ENCODE data around the gene KRT85. TPM values are rescaled to one million over a fixed set of nuclear protein-coding genes. Genes with fewer than 3 reads are reported as not detected.

The KRT85 gene
- total and polyA plus RNA-seq, 10 of the 15 experiments (the other 5 are each of a cell fraction or from before 2014, with no cell fraction given): 0.05 to 0.18 (median 0.11) TPM; not detected in 6

GRCh38 chr12:52323001-52323400 lies 44.3 kb downstream of the KRT85 start:
- ATAC-seq (no peak), DNase-seq (ENCODE audit: low read depth, low spot score) (no peak), FAIRE-seq (no peak)
- H3K27ac ChIP-seq (ENCODE audit: control insufficient read depth, insufficient read depth): no peak overlapping the region
- no peaks in the 10 kb centered on the region for H3K36me3 ChIP-seq (ENCODE audit: control insufficient read depth in 2 of 2, insufficient read depth in 2 of 2, low read length in 1 of 2)
- ChIA-PET CTCF (no interaction called here), POLR2A (no interaction called here), RAD21 (ENCODE audit: unreplicated experiment) (no interaction called here), SMC1A (ENCODE audit: uncharacterized antibody, unreplicated experiment) (interaction anchor here (0.6 kb wide), 1 partner anchor 237 kb away, joined by 3 read pairs; no protein-coding TSS in a partner anchor)
- no peak overlapping the region for H2AFZ ChIP-seq (ENCODE audit: control insufficient read depth, low read depth, low read length)
- H3K4me1 ChIP-seq (ENCODE audit: control insufficient read depth, insufficient read depth, low read length): peaks cover 6% of the 10 kb centered on the region
- TF ChIP-seq CREB1 (IDR thresholded peaks at IDR 0.05; ENCODE audit: low read depth): no peak
- TF ChIP-seq ESRRA (IDR thresholded peaks at IDR 0.05; ENCODE audit: low read length): no peak
- TF ChIP-seq CBX3 (IDR thresholded peaks at IDR 0.05; ENCODE audit: borderline replicate concordance, low read depth): no peak
- no peak for TF ChIP-seq ATF7 (IDR thresholded peaks at IDR 0.05; ENCODE audit: low read depth)
- TF ChIP-seq CBX5 (IDR thresholded peaks at IDR 0.05; ENCODE audit: low read depth): no peak
- no peak for TF ChIP-seq CEBPB (IDR thresholded peaks at IDR 0.05; ENCODE audit: borderline replicate concordance in 1 of 2, low read depth in 2 of 2, low read length in 2 of 2)
- no peak for TF ChIP-seq CREM (IDR thresholded peaks at IDR 0.05; ENCODE audit: low read depth)
- TF ChIP-seq EGR1 (IDR thresholded peaks at IDR 0.05; ENCODE audit: borderline replicate concordance in 1 of 2, low read depth in 2 of 2, low read length in 2 of 2): no peak
- TF ChIP-seq WRNIP1 (IDR thresholded peaks at IDR 0.05; ENCODE audit: borderline replicate concordance, low read depth, low read length): no peak
- no peak for TF ChIP-seq NFXL1 (IDR thresholded peaks at IDR 0.05; ENCODE audit: borderline replicate concordance)
- no peak for TF ChIP-seq MEF2A (IDR thresholded peaks at IDR 0.05; ENCODE audit: insufficient read depth, low read depth, low read length)
- TF ChIP-seq TARDBP (IDR thresholded peaks at IDR 0.05; ENCODE audit: borderline replicate concordance): no peak
- TF ChIP-seq CHD2 (IDR thresholded peaks at IDR 0.05; ENCODE audit: borderline replicate concordance, low read depth, low read length): no peak
- TF ChIP-seq NR2F1 (conservative IDR thresholded peaks at IDR 0.05): no peak
- no peak for TF ChIP-seq EED (IDR thresholded peaks at IDR 0.05; ENCODE audit: low read depth)
- intact Hi-C loops (cut with micrococcal nuclease; ENCODE audit: unreplicated experiment): loop anchor here (10.0 kb wide), 1 partner anchor 108 kb away; no protein-coding TSS in a partner anchor
- H4K20me1 ChIP-seq (ENCODE audit: control insufficient read depth, insufficient read depth): no peaks in the 10 kb centered on the region
- H3K9ac ChIP-seq (ENCODE audit: control insufficient read depth, insufficient read depth, low read length): no peak overlapping the region
- no peak overlapping the region for H3K4me2 ChIP-seq (ENCODE audit: control insufficient read depth, insufficient read depth)
- no peaks in the 10 kb centered on the region for H3K9me3 ChIP-seq (replicated peaks; ENCODE audit: control insufficient read depth, insufficient read depth, low read length)
- peaks cover 3 to 8% of the 10 kb centered on the region in 2 experiments for H3K27me3 ChIP-seq (replicated peaks in 1 of 2; ENCODE audit: control insufficient read depth in 2 of 2, insufficient read depth in 2 of 2, low read length in 1 of 2)
- WGBS (ENCODE audit: insufficient coverage, insufficient replicate concordance, low lambda C conversion rate, missing lambda C conversion rate): 0% methylated on average over 1 of the region's 1 CpG
- in situ Hi-C loops (cut with MboI): loop anchor here (10.0 kb wide), 1 partner anchor 168 kb away; no protein-coding TSS in a partner anchor
- BruUV-seq (replicated peaks): no TSS peak
- H3K79me2 ChIP-seq (ENCODE audit: control insufficient read depth, insufficient read depth, low read length): no peaks in the 10 kb centered on the region
- H3K4me3 ChIP-seq: no peak overlapping the region
